Uterus (tissue), 2 donors: ENCODE data around the gene USP7.

Source experiments
- CTCF ChIP-seq, 4 experiments: fragments of 200-600 bp in 2 of 4; fragments of 450-650 bp in 2 of 4; sonication (generic) in 2 of 4; IDR thresholded peaks; one replicate each; pipeline ENCODE4 v1.5.1; 2016 to 2019; ENCODE audit warnings: antibody characterized with exemption in 4 of 4, mild to moderate bottlenecking in 2 of 4, moderate library complexity in 1 of 4
- POLR2A ChIP-seq, 2 donors: fragments of 450-650 bp; IDR thresholded peaks; one replicate each; pipeline ENCODE4 v1.6.1; 2016; ENCODE audit warnings: antibody characterized with exemption in 2 of 2, mild to moderate bottlenecking in 1 of 2, moderate library complexity in 1 of 2

GRCh38 chr16:8887431-8887765 lies 76.3 kb downstream of the USP7 start:
- no peak for TF ChIP-seq CTCF (IDR thresholded peaks at IDR 0.05)
- TF ChIP-seq POLR2A (IDR thresholded peaks at IDR 0.05), result no peak
